ENCODE data around the gene LDLRAD4.
A peak's percentile ranks its signal among the peaks of the same experiment; 100 is the strongest.

Gene LDLRAD4

GRCh38 chr18:13262839-13263691, 44.5 kb downstream of the LDLRAD4 start:
- ATAC-seq: no peak
- TF ChIP-seq RARB (CRISPR knock-in tag; IDR thresholded peaks at IDR 0.05) (no peak), ZNF8 (CRISPR knock-in tag; IDR thresholded peaks at IDR 0.05) (no peak), PATZ1 (CRISPR knock-in tag; IDR thresholded peaks at IDR 0.05; ENCODE audit: borderline replicate concordance) (no peak), ZFP30 (CRISPR knock-in tag; IDR thresholded peaks at IDR 0.05) (no peak), ARNTL (CRISPR knock-in tag; IDR thresholded peaks at IDR 0.05; ENCODE audit: borderline replicate concordance, low read depth) (no peak), ZFP3 (CRISPR knock-in tag; IDR thresholded peaks at IDR 0.05) (no peak), TSHZ2 (CRISPR knock-in tag; IDR thresholded peaks at IDR 0.05) (no peak), POU6F1 (CRISPR knock-in tag; IDR thresholded peaks at IDR 0.05; ENCODE audit: borderline replicate concordance, low read depth) (no peak), SNAI2 (CRISPR knock-in tag; IDR thresholded peaks at IDR 0.05) (no peak), CREB5 (CRISPR knock-in tag; IDR thresholded peaks at IDR 0.05; ENCODE audit: low read depth) (no peak), ESRRG (CRISPR knock-in tag; IDR thresholded peaks at IDR 0.05) (no peak), CSDC2 (CRISPR knock-in tag; IDR thresholded peaks at IDR 0.05) (no peak), PPARA (CRISPR knock-in tag; IDR thresholded peaks at IDR 0.05; ENCODE audit: borderline replicate concordance) (no peak), TOX (CRISPR knock-in tag; IDR thresholded peaks at IDR 0.05; ENCODE audit: borderline replicate concordance) (no peak), TCF4 (CRISPR knock-in tag; IDR thresholded peaks at IDR 0.05; ENCODE audit: borderline replicate concordance) (no peak), BACH2 (CRISPR knock-in tag; IDR thresholded peaks at IDR 0.05; ENCODE audit: borderline replicate concordance) (no peak), ZNF70 (CRISPR knock-in tag; IDR thresholded peaks at IDR 0.05) (no peak), ISL1 (CRISPR knock-in tag; IDR thresholded peaks at IDR 0.05) (no peak)

GRCh38 chr18:13264091-13265007, 45.8 kb downstream of the LDLRAD4 start:
- ATAC-seq: peak; percentile 20; the same call in 1 of the 3 replicates
- TF ChIP-seq GLIS3 (CRISPR knock-in tag; IDR thresholded peaks at IDR 0.05): no peak
- TF ChIP-seq TSHZ2 (CRISPR knock-in tag; IDR thresholded peaks at IDR 0.05): no peak
- peak; percentile 74 for TF ChIP-seq ISL1 (CRISPR knock-in tag; IDR thresholded peaks at IDR 0.05)
- TF ChIP-seq ZNF70 (CRISPR knock-in tag; IDR thresholded peaks at IDR 0.05): no peak
- TF ChIP-seq PPARA (CRISPR knock-in tag; IDR thresholded peaks at IDR 0.05; ENCODE audit: borderline replicate concordance): no peak
- no peak for TF ChIP-seq OSR1 (CRISPR knock-in tag; IDR thresholded peaks at IDR 0.05)
- no peak for TF ChIP-seq CREB5 (CRISPR knock-in tag; IDR thresholded peaks at IDR 0.05; ENCODE audit: low read depth)
- TF ChIP-seq ZFP30 (CRISPR knock-in tag; IDR thresholded peaks at IDR 0.05): no peak
- no peak for TF ChIP-seq ZFP3 (CRISPR knock-in tag; IDR thresholded peaks at IDR 0.05)

All from SK-N-SH treated with all-trans-retinoic acid at 6 μM for 48 hours (cell line).